HepG2 (cell line): ENCODE measurements around the gene CENPL. TPM values are rescaled to one million over a fixed set of nuclear protein-coding genes. Genes with fewer than 3 reads are reported as not detected.

Source experiments
- DMTF1 ChIP-seq: sonication (generic); formaldehyde crosslinking; IDR thresholded peaks from 2 replicates; pipeline ENCODE4 v1.4.0; 2020; ENCODE audit warnings: mild to moderate bottlenecking, missing genetic modification reagents
- HNF1A ChIP-seq, 2 experiments: sonication (generic) in 1 of 2; formaldehyde crosslinking in 1 of 2; IDR thresholded peaks; 2 replicates each; pipeline versions ENCODE4 v1.4.0 to v1.6.1; 2016 to 2020; ENCODE audit warnings: borderline replicate concordance in 1 of 2, low read depth in 1 of 2, mild to moderate bottlenecking in 1 of 2, missing genetic modification reagents in 1 of 2
- KDM4B ChIP-seq: sonication (generic); formaldehyde crosslinking; IDR thresholded peaks from 2 replicates; pipeline ENCODE4 v1.4.0; 2020; ENCODE audit warnings: missing genetic modification reagents
- NCOA5 ChIP-seq: sonication (generic); formaldehyde crosslinking; IDR thresholded peaks from 2 replicates; pipeline ENCODE4 v1.4.0; 2020; ENCODE audit warnings: missing genetic modification reagents
- RFX5 ChIP-seq: IDR thresholded peaks from 2 replicates; pipeline ENCODE4 v1.6.1; 2011; ENCODE audit warnings: low read depth, low read length, improper control_type of control experiment
- TOPORS ChIP-seq: sonication (generic); formaldehyde crosslinking; IDR thresholded peaks from 2 replicates; pipeline ENCODE4 v1.8.0; 2023; ENCODE audit warnings: mild to moderate bottlenecking, missing genetic modification reagents
- ZFP36L2 ChIP-seq: sonication (generic); formaldehyde crosslinking; IDR thresholded peaks from 2 replicates; pipeline ENCODE4 v1.4.0; 2020; ENCODE audit warnings: missing genetic modification reagents
- ZNF407 ChIP-seq: sonication (generic); formaldehyde crosslinking; IDR thresholded peaks from one replicate; pipeline ENCODE4 v1.5.1; 2020; ENCODE audit warnings: mild to moderate bottlenecking, missing genetic modification reagents; ENCODE audit errors: not compliant biosample characterization
- ZNF558 ChIP-seq: sonication (generic); formaldehyde crosslinking; IDR thresholded peaks from 2 replicates; pipeline ENCODE4 v1.9.0; 2022; ENCODE audit warnings: mild to moderate bottlenecking, missing genetic modification reagents, borderline replicate concordance
- ZNF660 ChIP-seq: sonication (generic); formaldehyde crosslinking; IDR thresholded peaks from 2 replicates; pipeline ENCODE4 v1.5.1; 2020; ENCODE audit warnings: mild to moderate bottlenecking, low read depth, missing genetic modification reagents, borderline replicate concordance
- ZNF75D ChIP-seq: sonication (generic); formaldehyde crosslinking; IDR thresholded peaks from 2 replicates; pipeline ENCODE4 v1.8.1; 2023; ENCODE audit warnings: missing genetic modification reagents, mild to moderate bottlenecking, borderline replicate concordance
- ZSCAN22 ChIP-seq: sonication (generic); formaldehyde crosslinking; IDR thresholded peaks from 2 replicates; pipeline ENCODE4 v1.4.0; 2020; ENCODE audit warnings: mild to moderate bottlenecking, missing genetic modification reagents
- ZSCAN31 ChIP-seq: sonication (generic); formaldehyde crosslinking; IDR thresholded peaks from 2 replicates; pipeline ENCODE4 v1.5.0; 2020; ENCODE audit warnings: low read depth, mild to moderate bottlenecking, missing genetic modification reagents
- polyA plus RNA-seq, 8 experiments: library from polyadenylated mRNA; depleted of rRNA in 3 of 8; stranded (reverse) in 7 of 8; unstranded in 1 of 8; fragments of >200 nt; fragmentation: Illumina TruSeq in 4 of 8; extraction: Trizol in 4 of 8; gene quantifications; 2 replicates each; pipeline versions ENCODE4 v1.2.1 to v1.2.3, GENCODE V29; 2011 to 2016; ENCODE audit warnings: low read depth in 4 of 8, missing spikeins in 1 of 8, mixed read lengths in 1 of 8; ENCODE audit not compliant: insufficient read depth in 1 of 8
- total RNA-seq, 5 experiments: library from RNA; depleted of rRNA; stranded (reverse); fragments of >200 nt; fragmentation: Illumina TruSeq; extraction: Trizol; gene quantifications; 2 replicates each; pipeline ENCODE4 v1.2.3, GENCODE V29; 2016; ENCODE audit warnings: low read depth in 1 of 5

Gene CENPL
- total and polyA plus RNA-seq, 2 of the 13 experiments (the other 11 are each of a cell fraction or from before 2014, with no cell fraction given), result 4.4 to 14.2 TPM

- TF ChIP-seq ZNF407 (CRISPR knock-in tag) (peak; percentile 49), ZSCAN31 (CRISPR knock-in tag) (peak; percentile 46; the same call in 1 of the 2 replicates), ZNF75D (CRISPR knock-in tag) (no peak), TOPORS (CRISPR knock-in tag) (no peak), NCOA5 (CRISPR knock-in tag) (no peak), ZFP36L2 (no peak), KDM4B (no peak), RFX5 (0 out of 2 replicates have a peak, but pooled peaks have one; percentile 3), ZSCAN22 (CRISPR knock-in tag) (no peak), ZNF558 (CRISPR knock-in tag) (no peak), ZNF660 (CRISPR knock-in tag) (no peak), DMTF1 (CRISPR knock-in tag) (no peak), HNF1A (IDR thresholded peaks at IDR 0.05; ENCODE audit: low read depth) (no peak), HNF1A (CRISPR knock-in tag; IDR thresholded peaks at IDR 0.05; ENCODE audit: borderline replicate concordance) (no peak)
Measured at GRCh38 chr1:173824315-173825081, at the start of gene CENPL, which contains the start of gene DARS2 (continued).
